ENCODE results near the gene RIMBP2. TPM values are rescaled to one million over a fixed set of nuclear protein-coding genes. Genes with fewer than 3 reads are reported as not detected.

RIMBP2 gene
- total and polyA plus RNA-seq, 9 of the 15 experiments (the other 6 are each of a cell fraction or from before 2014, with no cell fraction given) = not detected

DNA sequence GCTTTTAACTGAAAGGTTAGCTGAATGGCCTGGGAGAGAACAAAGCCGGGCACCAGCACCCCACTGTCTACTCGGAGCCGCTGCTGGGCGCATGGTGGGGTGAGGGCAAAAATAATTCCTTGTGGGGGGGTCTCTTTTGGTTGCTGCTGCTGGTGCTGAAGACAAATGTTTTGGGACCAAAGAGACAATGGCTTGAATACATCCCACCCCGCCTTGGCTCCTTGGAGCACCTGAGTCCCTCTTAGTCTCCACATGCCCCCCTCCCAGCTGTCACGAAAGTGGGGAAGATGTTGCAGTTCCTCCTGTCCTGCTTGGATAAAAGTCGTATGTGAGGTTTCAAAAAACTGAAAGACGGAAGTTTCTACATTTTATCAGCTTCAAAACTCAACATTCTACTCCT lies 293.4 kb downstream of the RIMBP2 start:
- no peak overlapping the region for H3K4me3 ChIP-seq
- no TSS peak for BruUV-seq (replicated peaks)
- H3K9ac ChIP-seq (ENCODE audit: insufficient read depth in 1 of 2, low read depth in 2 of 2, low read length in 2 of 2) = no peak overlapping the region
- ChIA-PET POLR2A (interaction anchor here (0.6 kb wide), 1 partner anchor 165 kb away, joined by 3 read pairs; no protein-coding TSS in a partner anchor), CTCF (ENCODE audit: low intra/inter-chr PET ratio) (no interaction called here)
- WGBS (ENCODE audit: insufficient coverage, low coverage, missing lambda C conversion rate) = under 1% methylated on average over 8 of the region's 8 CpGs
- FAIRE-seq (no peak), ATAC-seq (no peak), DNase-seq (ENCODE audit: extremely low read depth in 1 of 4, low spot score in 3 of 4) (no peak)
- H3K4me1 ChIP-seq (replicated peaks in 1 of 2; ENCODE audit: control insufficient read depth in 2 of 2, insufficient read depth in 2 of 2, low read length in 2 of 2) = peaks cover 0 to 7% of the 10 kb centered on the region in 2 experiments; a peak in 2 of 5 replicates
- 0 out of 2 replicates have a peak, but pooled peaks cover 4% of the 10 kb centered on the region for H4K20me1 ChIP-seq (replicated peaks; ENCODE audit: control insufficient read depth, insufficient read depth, low read length)
- H3K9me3 ChIP-seq (replicated peaks; ENCODE audit: control insufficient read depth, insufficient read depth, low read depth, low read length) = no peaks in the 10 kb centered on the region
- in situ Hi-C loops (cut with MboI) (no loop called here), intact Hi-C loops (cut with micrococcal nuclease) (no loop called here)
- H3K79me2 ChIP-seq (ENCODE audit: control insufficient read depth, insufficient read depth, low read length) = no peaks in the 10 kb centered on the region
- no peak overlapping the region for H2AFZ ChIP-seq (ENCODE audit: low read depth, low read length)
- H3K9me1 ChIP-seq (ENCODE audit: control insufficient read depth, insufficient read depth, low read length) = no peaks in the 10 kb centered on the region
- no peak overlapping the region for H3K4me2 ChIP-seq (ENCODE audit: insufficient read depth, low read length)
- TF ChIP-seq ZNF75A (CRISPR knock-in tag; IDR thresholded peaks at IDR 0.05) = no peak
- H3K27me3 ChIP-seq (ENCODE audit: control insufficient read depth in 2 of 2, insufficient read depth in 2 of 2, low read length in 2 of 2) = peaks cover 33 to 73% of the 10 kb centered on the region in 2 experiments
- no peaks in the 10 kb centered on the region for H3K36me3 ChIP-seq (ENCODE audit: control insufficient read depth, insufficient read depth, low read length)
- no peak overlapping the region for H3K27ac ChIP-seq (ENCODE audit: extremely low read depth, low read depth, low read length)

DNA sequence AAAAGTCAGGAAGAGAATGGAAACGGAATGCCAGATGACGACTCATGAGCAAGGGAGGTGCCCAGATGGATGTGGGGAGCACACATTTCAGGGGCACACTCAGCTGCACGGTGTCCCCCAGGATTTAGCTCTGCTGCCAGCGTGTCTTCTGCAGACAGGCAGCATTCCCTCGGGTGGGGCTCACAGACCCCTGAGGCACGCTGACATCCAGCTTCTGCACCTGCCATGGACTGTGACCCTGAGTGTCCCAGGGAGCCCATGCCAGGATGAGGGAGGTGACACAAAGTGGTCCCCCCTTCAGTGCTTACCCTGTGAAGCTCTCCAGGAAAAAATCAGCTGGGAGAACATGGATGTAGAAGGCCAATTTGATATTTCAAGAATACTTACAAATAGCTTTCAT lies 294.2 kb downstream of the RIMBP2 start:
- ATAC-seq (no peak), DNase-seq (ENCODE audit: extremely low read depth in 1 of 4, low spot score in 3 of 4) (no peak), FAIRE-seq (no peak)
- no peaks in the 10 kb centered on the region for H3K79me2 ChIP-seq (ENCODE audit: control insufficient read depth, insufficient read depth, low read length)
- no peaks in the 10 kb centered on the region for H3K9me3 ChIP-seq (replicated peaks; ENCODE audit: control insufficient read depth, insufficient read depth, low read depth, low read length)
- CTCF ChIA-PET (ENCODE audit: low intra/inter-chr PET ratio) = no interaction called here
- in situ Hi-C loops (cut with MboI) (no loop called here), intact Hi-C loops (cut with micrococcal nuclease) (no loop called here)
- H3K4me2 ChIP-seq (ENCODE audit: insufficient read depth, low read length) = no peak overlapping the region
- H3K4me1 ChIP-seq (replicated peaks in 1 of 2; ENCODE audit: control insufficient read depth in 2 of 2, insufficient read depth in 2 of 2, low read length in 2 of 2) = peaks cover 0 to 7% of the 10 kb centered on the region in 2 experiments; a peak in 2 of 5 replicates
- 0 out of 2 replicates have a peak, but pooled peaks cover 4% of the 10 kb centered on the region for H4K20me1 ChIP-seq (replicated peaks; ENCODE audit: control insufficient read depth, insufficient read depth, low read length)
- BruUV-seq (replicated peaks) = no TSS peak
- H3K9ac ChIP-seq (ENCODE audit: insufficient read depth in 1 of 2, low read depth in 2 of 2, low read length in 2 of 2) = no peak overlapping the region
- 1% methylated on average over 6 of the region's 6 CpGs for WGBS (ENCODE audit: insufficient coverage, low coverage, missing lambda C conversion rate)
- TF ChIP-seq TCF3 (CRISPR knock-in tag; IDR thresholded peaks at IDR 0.05) (no peak), JUN (IDR thresholded peaks at IDR 0.05; ENCODE audit: borderline replicate concordance, low read depth, low read length) (no peak), JUN (CRISPR knock-in tag; IDR thresholded peaks at IDR 0.05; ENCODE audit: borderline replicate concordance) (no peak), TBL1XR1 (IDR thresholded peaks at IDR 0.05; ENCODE audit: low read length in 2 of 2) (no peak), SP2 (IDR thresholded peaks at IDR 0.05; ENCODE audit: extremely low read depth, low read depth, low read length, poor library complexity, severe bottlenecking) (no peak), ZC3H4 (CRISPR knock-in tag; IDR thresholded peaks at IDR 0.05; ENCODE audit: borderline replicate concordance) (no peak), ZNF507 (tag; conservative IDR thresholded peaks at IDR 0.05) (no peak), ILK (tag; IDR thresholded peaks at IDR 0.05; ENCODE audit: borderline replicate concordance, low read depth) (no peak), CHD4 (IDR thresholded peaks at IDR 0.05; ENCODE audit: insufficient read depth, insufficient replicate concordance, low read depth, low read length, poor library complexity, severe bottlenecking) (no peak)
- TF ChIP-seq, protein P1, sequence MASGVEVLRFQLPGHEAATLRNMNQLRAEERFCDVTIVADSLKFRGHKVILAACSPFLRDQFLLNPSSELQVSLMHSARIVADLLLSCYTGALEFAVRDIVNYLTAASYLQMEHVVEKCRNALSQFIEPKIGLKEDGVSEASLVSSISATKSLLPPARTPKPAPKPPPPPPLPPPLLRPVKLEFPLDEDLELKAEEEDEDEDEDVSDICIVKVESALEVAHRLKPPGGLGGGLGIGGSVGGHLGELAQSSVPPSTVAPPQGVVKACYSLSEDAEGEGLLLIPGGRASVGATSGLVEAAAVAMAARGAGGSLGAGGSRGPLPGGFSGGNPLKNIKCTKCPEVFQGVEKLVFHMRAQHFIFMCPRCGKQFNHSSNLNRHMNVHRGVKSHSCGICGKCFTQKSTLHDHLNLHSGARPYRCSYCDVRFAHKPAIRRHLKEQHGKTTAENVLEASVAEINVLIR (CRISPR knock-in tag; IDR thresholded peaks at IDR 0.05) = no peak
- no peaks in the 10 kb centered on the region for H3K36me3 ChIP-seq (ENCODE audit: control insufficient read depth, insufficient read depth, low read length)
- no peak overlapping the region for H3K4me3 ChIP-seq
- H3K9me1 ChIP-seq (ENCODE audit: control insufficient read depth, insufficient read depth, low read length) = no peaks in the 10 kb centered on the region
- no peak overlapping the region for H3K27ac ChIP-seq (ENCODE audit: extremely low read depth, low read depth, low read length)
- H3K27me3 ChIP-seq (ENCODE audit: control insufficient read depth in 2 of 2, insufficient read depth in 2 of 2, low read length in 2 of 2) = peaks cover 29 to 65% of the 10 kb centered on the region in 2 experiments
- POLR2A ChIA-PET = interaction anchor here (0.6 to 0.7 kb wide), 2 partner anchors 19 to 165 kb away, joined by 3 to 4 read pairs; no protein-coding TSS in a partner anchor
- H2AFZ ChIP-seq (ENCODE audit: low read depth, low read length) = no peak overlapping the region

All from K562 (cell line).